Measurements from ENCODE around the gene FBXL16. TPM values are rescaled to one million over a fixed set of nuclear protein-coding genes. Genes with fewer than 3 reads are reported as not detected.

FBXL16 gene
- polyA plus RNA-seq, 1 of the 3 experiments (the other 2 are of a cell fraction), result 19.8 TPM

- peaks cover 8 to 41% of the 10 kb centered on the region in 2 experiments; a peak in 2 of 4 replicates for H3K4me1 ChIP-seq (ENCODE audit: control insufficient read depth in 1 of 2, insufficient read depth in 2 of 2, low read depth in 1 of 2, low read length in 1 of 2)
- peak overlapping the region; percentile 82 to 96; a peak in 3 of 4 replicates for H3K27ac ChIP-seq (ENCODE audit: low read depth in 2 of 2, low read length in 1 of 2)
- H3F3A ChIP-seq (replicated peaks; ENCODE audit: insufficient read depth), result peaks cover 14% of the 10 kb centered on the region
- H4K20me1 ChIP-seq (ENCODE audit: insufficient read depth), result peaks cover 23% of the 10 kb centered on the region
- ChIA-PET POLR2A (interaction anchor here (1.0 to 1.6 kb wide), 4 partner anchors 11 to 38 kb away, joined by 4 to 10 read pairs (median 4); partner anchors contain the start of genes RHOT2 and WDR24), CTCF (interaction anchor here (0.8 to 3.8 kb wide), 7 partner anchors 11 to 42 kb away, joined by 3 to 20 read pairs (median 3); partner anchors contain the start of genes RHOT2 and WDR90)
- H3K9me2 ChIP-seq, result no peaks in the 10 kb centered on the region
- H3K27me3 ChIP-seq (ENCODE audit: insufficient read depth), result no peaks in the 10 kb centered on the region
- H2AFZ ChIP-seq (ENCODE audit: low read depth), result no peak overlapping the region
- H3K79me2 ChIP-seq (ENCODE audit: insufficient read depth), result peaks cover 30% of the 10 kb centered on the region
- no peak overlapping the region for H3K4me2 ChIP-seq
- TF ChIP-seq GABPA (IDR thresholded peaks at IDR 0.05; ENCODE audit: low read depth) (no peak), YY1 (IDR thresholded peaks at IDR 0.05; ENCODE audit: low read depth) (no peak), FOSL2 (IDR thresholded peaks at IDR 0.05; ENCODE audit: borderline replicate concordance, low read depth) (no peak), EZH2phosphoT487 (IDR thresholded peaks at IDR 0.05; ENCODE audit: borderline replicate concordance, low read depth) (no peak), TAF1 (IDR thresholded peaks at IDR 0.05; ENCODE audit: borderline replicate concordance, low read depth, low read length) (no peak), CTCF (IDR thresholded peaks at IDR 0.05) (no peak), TEAD4 (IDR thresholded peaks at IDR 0.05; ENCODE audit: borderline replicate concordance, insufficient read depth) (no peak), JUND (IDR thresholded peaks at IDR 0.05) (no peak), ZBTB33 (IDR thresholded peaks at IDR 0.05; ENCODE audit: borderline replicate concordance, low read depth) (no peak), RCOR1 (IDR thresholded peaks at IDR 0.05; ENCODE audit: low read length) (no peak), IRF3 (IDR thresholded peaks at IDR 0.05; ENCODE audit: low read depth, low read length) (no peak), USF1 (IDR thresholded peaks at IDR 0.05; ENCODE audit: borderline replicate concordance, low read depth) (no peak), REST (IDR thresholded peaks at IDR 0.05; ENCODE audit: low read depth, low read length) (no peak), FOXJ3 (CRISPR knock-in tag; IDR thresholded peaks at IDR 0.05) (no peak), SMC3 (IDR thresholded peaks at IDR 0.05; ENCODE audit: low read depth, low read length) (no peak), NFIC (IDR thresholded peaks at IDR 0.05; ENCODE audit: borderline replicate concordance) (no peak), CHD2 (IDR thresholded peaks at IDR 0.05; ENCODE audit: low read length, partially characterized antibody) (no peak), PBX3 (IDR thresholded peaks at IDR 0.05) (no peak), RAD21 (IDR thresholded peaks at IDR 0.05; ENCODE audit: low read length) (no peak)
- no peak overlapping the region for H3K9ac ChIP-seq
- H3K9me3 ChIP-seq, result no peaks in the 10 kb centered on the region
- H3K4me3 ChIP-seq (ENCODE audit: low read depth in 2 of 2, low read length in 1 of 2), result no peak overlapping the region
- 91% methylated on average over 17 of the region's 21 CpGs for WGBS (ENCODE audit: low lambda C conversion rate)
- DNase-seq, result no peak
- peaks cover 13 to 34% of the 10 kb centered on the region in 2 experiments for H3K36me3 ChIP-seq (replicated peaks in 1 of 2; ENCODE audit: control insufficient read depth in 1 of 2, insufficient read depth in 2 of 2, low read length in 1 of 2)
These were observed 27.3 kb downstream of the FBXL16 start for GRCh38 chr16:678209-678857.
